ENCODE results near the gene CAMK2B. TPM values are rescaled to one million over a fixed set of nuclear protein-coding genes. Genes with fewer than 3 reads are reported as not detected.

CAMK2B gene
- total RNA-seq, 4 donors from 2014 or later, result 0.26 to 0.95 (median 0.69) TPM

GRCh38 chr7:44348851-44349781 lies 23.7 kb upstream of the CAMK2B start:
- Histone ChIP-seq H3K4me1 (peaks cover 0 to 10% (median 0%) of the 10 kb centered on the region in 3 donors), H3K9me3 (peaks cover 0 to 5% (median 0%) of the 10 kb centered on the region in 3 donors), H3K4me3 (no peak overlapping the region), H3K36me3 (no peaks in the 10 kb centered on the region), H3K27me3 (peaks cover 0 to 5% (median 0%) of the 10 kb centered on the region in 4 donors), H3K27ac (no peak overlapping the region)
- DNase-seq, result no peak
- WGBS, 2 donors, result 67 to 80% methylated on average over 4 to 5 of the region's 9 CpGs
- TF ChIP-seq CTCF (IDR thresholded peaks at IDR 0.05) (peak in 1 of 6 experiments; percentile 9), POLR2A (IDR thresholded peaks at IDR 0.05) (no peak)
- intact Hi-C loops (cut with DNase I), result no loop called here

GRCh38 chr7:44348300-44348699 lies 22.9 kb upstream of the CAMK2B start:
- Histone ChIP-seq H3K4me1 (peaks cover 0 to 10% (median 0%) of the 10 kb centered on the region in 3 donors), H3K4me3 (no peak overlapping the region), H3K27me3 (no peaks in the 10 kb centered on the region), H3K36me3 (no peaks in the 10 kb centered on the region), H3K9me3 (peaks cover 0 to 5% (median 0%) of the 10 kb centered on the region in 3 donors), H3K27ac (no peak overlapping the region)
- intact Hi-C loops (cut with DNase I), result no loop called here
- 86 to 100% methylated on average over 1 to 2 of the region's 2 CpGs for WGBS, 2 donors
- no peak for DNase-seq
- no peak for TF ChIP-seq POLR2A (IDR thresholded peaks at IDR 0.05)
- TF ChIP-seq CTCF (IDR thresholded peaks at IDR 0.05), result peak in 1 of 6 experiments; percentile 3

GRCh38 chr7:44347546-44348114 lies 22.2 kb upstream of the CAMK2B start:
- TF ChIP-seq POLR2A (IDR thresholded peaks at IDR 0.05) (no peak), CTCF (IDR thresholded peaks at IDR 0.05) (no peak)
- intact Hi-C loops (cut with DNase I), result no loop called here
- H3K4me3 ChIP-seq, result no peak overlapping the region
- no peaks in the 10 kb centered on the region for H3K27me3 ChIP-seq
- DNase-seq, result no peak
- peaks cover 0 to 10% (median 0%) of the 10 kb centered on the region in 3 donors for H3K4me1 ChIP-seq
- H3K27ac ChIP-seq, result no peak overlapping the region
- H3K36me3 ChIP-seq, result no peaks in the 10 kb centered on the region
- H3K9me3 ChIP-seq, result peaks cover 0 to 5% (median 0%) of the 10 kb centered on the region in 3 donors

- intact Hi-C loops (cut with DNase I), result no loop called here
- Histone ChIP-seq H3K27me3 (no peaks in the 10 kb centered on the region), H3K9me3 (peaks cover 0 to 1% (median 0%) of the 10 kb centered on the region in 3 donors), H3K4me3 (no peak overlapping the region), H3K27ac (no peak overlapping the region), H3K4me1 (peaks cover 0 to 10% (median 0%) of the 10 kb centered on the region in 3 donors), H3K36me3 (no peaks in the 10 kb centered on the region)
- no peak for TF ChIP-seq CTCF (IDR thresholded peaks at IDR 0.05)
- no peak for TF ChIP-seq POLR2A (IDR thresholded peaks at IDR 0.05)
- WGBS, 2 donors, result 95 to 98% methylated on average over 2 of the region's 2 CpGs
- no peak for DNase-seq
Measured at GRCh38 chr7:44346063-44346462, 20.7 kb upstream of the CAMK2B start.

GRCh38 chr7:44341401-44341800 lies 16.0 kb upstream of the CAMK2B start:
- Histone ChIP-seq H3K4me3 (no peak overlapping the region), H3K36me3 (no peaks in the 10 kb centered on the region), H3K27ac (no peak overlapping the region), H3K27me3 (no peaks in the 10 kb centered on the region), H3K4me1 (no peaks in the 10 kb centered on the region), H3K9me3 (peaks cover 0 to 3% (median 0%) of the 10 kb centered on the region in 3 donors)
- 59 to 68% methylated on average over 3 of the region's 3 CpGs for WGBS, 2 donors
- intact Hi-C loops (cut with DNase I), result no loop called here
- DNase-seq, result no peak
- TF ChIP-seq POLR2A (IDR thresholded peaks at IDR 0.05) (no peak), CTCF (IDR thresholded peaks at IDR 0.05) (no peak)

Measured in esophagus squamous epithelium (tissue), 5 donors.